OCI-LY7 (cell line): ENCODE measurements around the gene ADAM12.

Source experiments
- EZH2phosphoT487 ChIP-seq: fragments of 200-600 bp; sonication (generic); IDR thresholded peaks from 2 replicates; pipeline ENCODE4 v1.6.1; 2018; ENCODE audit warnings: low read depth, borderline replicate concordance, mild to moderate bottlenecking, mixed run types, antibody characterized with exemption, low read length, moderate library complexity, mixed read lengths
- TF ChIP-seq, protein P1 (sequence below): fragments of 200-600 bp; sonication (generic); conservative IDR thresholded peaks from 2 replicates; pipeline ENCODE4 v1.5.1; 2014; ENCODE audit warnings: mild to moderate bottlenecking, antibody characterized with exemption, low read length, moderate library complexity, mixed read lengths

GRCh38 chr10:126417220-126417825 lies 29.0 kb upstream of the ADAM12 start:
- TF ChIP-seq, protein P1, sequence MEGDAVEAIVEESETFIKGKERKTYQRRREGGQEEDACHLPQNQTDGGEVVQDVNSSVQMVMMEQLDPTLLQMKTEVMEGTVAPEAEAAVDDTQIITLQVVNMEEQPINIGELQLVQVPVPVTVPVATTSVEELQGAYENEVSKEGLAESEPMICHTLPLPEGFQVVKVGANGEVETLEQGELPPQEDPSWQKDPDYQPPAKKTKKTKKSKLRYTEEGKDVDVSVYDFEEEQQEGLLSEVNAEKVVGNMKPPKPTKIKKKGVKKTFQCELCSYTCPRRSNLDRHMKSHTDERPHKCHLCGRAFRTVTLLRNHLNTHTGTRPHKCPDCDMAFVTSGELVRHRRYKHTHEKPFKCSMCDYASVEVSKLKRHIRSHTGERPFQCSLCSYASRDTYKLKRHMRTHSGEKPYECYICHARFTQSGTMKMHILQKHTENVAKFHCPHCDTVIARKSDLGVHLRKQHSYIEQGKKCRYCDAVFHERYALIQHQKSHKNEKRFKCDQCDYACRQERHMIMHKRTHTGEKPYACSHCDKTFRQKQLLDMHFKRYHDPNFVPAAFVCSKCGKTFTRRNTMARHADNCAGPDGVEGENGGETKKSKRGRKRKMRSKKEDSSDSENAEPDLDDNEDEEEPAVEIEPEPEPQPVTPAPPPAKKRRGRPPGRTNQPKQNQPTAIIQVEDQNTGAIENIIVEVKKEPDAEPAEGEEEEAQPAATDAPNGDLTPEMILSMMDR = no peak
- no peak for TF ChIP-seq EZH2phosphoT487
